ENCODE results near the gene GPC5. TPM values are rescaled to one million over a fixed set of nuclear protein-coding genes. Genes with fewer than 3 reads are reported as not detected.

The GPC5 gene
- total and polyA plus RNA-seq, 2 donors (not counting 3 experiments of a cell fraction or from before 2014, with no cell fraction given): 0.59 to 0.97 TPM

- POLR2A ChIA-PET: no interaction called here
- no peak for TF ChIP-seq JUN (IDR thresholded peaks at IDR 0.05; ENCODE audit: borderline replicate concordance, insufficient read depth, insufficient read length, low read depth)
- TF ChIP-seq EZH2 (IDR thresholded peaks at IDR 0.05; ENCODE audit: borderline replicate concordance, low read depth, low read length, severe bottlenecking): no peak
- no peak for DNase-seq (ENCODE audit: low read depth, low spot score)
- Histone ChIP-seq H3K79me2 (ENCODE audit: control insufficient read depth, insufficient read depth, low read length) (no peaks in the 10 kb centered on the region), H3K36me3 (ENCODE audit: control insufficient read depth in 2 of 2, extremely low read depth in 1 of 2, insufficient read depth in 2 of 2, low read length in 2 of 2) (no peaks in the 10 kb centered on the region), H2AFZ (ENCODE audit: low read depth, low read length) (no peak overlapping the region), H3K27ac (ENCODE audit: insufficient read depth, low read depth, low read length) (no peak overlapping the region), H3K9me1 (replicated peaks; ENCODE audit: control insufficient read depth, extremely low read depth, insufficient read depth, low read length) (no peaks in the 10 kb centered on the region), H3K4me1 (ENCODE audit: control insufficient read depth, extremely low read depth, insufficient read depth, low read length) (no peaks in the 10 kb centered on the region), H3K9ac (replicated peaks; ENCODE audit: extremely low read depth, insufficient read depth, low read length) (no peak overlapping the region), H3K4me2 (ENCODE audit: insufficient read depth, low read length) (no peak overlapping the region), H3K4me3 (replicated peaks in 1 of 3; ENCODE audit: insufficient read depth in 1 of 3, low read depth in 1 of 3, low read length in 3 of 3) (no peak overlapping the region), H3K27me3 (ENCODE audit: control insufficient read depth in 2 of 2, insufficient read depth in 2 of 2, low read length in 2 of 2) (no peaks in the 10 kb centered on the region), H3K9me3 (replicated peaks; ENCODE audit: control insufficient read depth, insufficient read depth, low read length) (peaks cover 1% of the 10 kb centered on the region), H4K20me1 (replicated peaks; ENCODE audit: control insufficient read depth, extremely low read depth, insufficient read depth, low read length) (no peaks in the 10 kb centered on the region)
- no TSS peak for BruUV-seq (replicated peaks)
- dilution Hi-C loops (cut with MboI; ENCODE audit: extremely low pct_ligation_motif_present, low sequenced_read_pairs) (no loop called here), intact Hi-C loops (cut with micrococcal nuclease) (no loop called here)
- no peak for FAIRE-seq
- CTCF ChIA-PET: no interaction called here
Observed at GRCh38 chr13:91565296-91565695, 166.9 kb downstream of the GPC5 start.

GRCh38 chr13:91567485-91568207 lies 169.2 kb downstream of the GPC5 start:
- no peak for DNase-seq (ENCODE audit: low read depth, low spot score)
- H3K27ac ChIP-seq (ENCODE audit: insufficient read depth, low read depth, low read length): no peak overlapping the region
- no peaks in the 10 kb centered on the region for H3K36me3 ChIP-seq (ENCODE audit: control insufficient read depth in 2 of 2, extremely low read depth in 1 of 2, insufficient read depth in 2 of 2, low read length in 2 of 2)
- no peaks in the 10 kb centered on the region for H3K9me1 ChIP-seq (replicated peaks; ENCODE audit: control insufficient read depth, extremely low read depth, insufficient read depth, low read length)
- H3K9me3 ChIP-seq (replicated peaks; ENCODE audit: control insufficient read depth, insufficient read depth, low read length): no peaks in the 10 kb centered on the region
- ChIA-PET CTCF (no interaction called here), POLR2A (no interaction called here)
- no peak for FAIRE-seq
- H2AFZ ChIP-seq (ENCODE audit: low read depth, low read length): no peak overlapping the region
- no peaks in the 10 kb centered on the region for H3K79me2 ChIP-seq (ENCODE audit: control insufficient read depth, insufficient read depth, low read length)
- H3K27me3 ChIP-seq (ENCODE audit: control insufficient read depth in 2 of 2, insufficient read depth in 2 of 2, low read length in 2 of 2): no peaks in the 10 kb centered on the region
- H3K9ac ChIP-seq (replicated peaks; ENCODE audit: extremely low read depth, insufficient read depth, low read length): no peak overlapping the region
- H3K4me3 ChIP-seq (replicated peaks in 1 of 3; ENCODE audit: insufficient read depth in 1 of 3, low read depth in 1 of 3, low read length in 3 of 3): no peak overlapping the region
- H4K20me1 ChIP-seq (replicated peaks; ENCODE audit: control insufficient read depth, extremely low read depth, insufficient read depth, low read length): no peaks in the 10 kb centered on the region
- TF ChIP-seq JUN (IDR thresholded peaks at IDR 0.05; ENCODE audit: borderline replicate concordance, insufficient read depth, insufficient read length, low read depth): no peak
- TF ChIP-seq POLR2A (IDR thresholded peaks at IDR 0.05; ENCODE audit: low read depth, low read length): no peak
- no peak for TF ChIP-seq FOS (IDR thresholded peaks at IDR 0.05; ENCODE audit: borderline replicate concordance, insufficient read depth, low read length)
- no peak for TF ChIP-seq MYC (IDR thresholded peaks at IDR 0.05; ENCODE audit: low read depth, low read length)
- intact Hi-C loops (cut with micrococcal nuclease): no loop called here
- no peak overlapping the region for H3K4me2 ChIP-seq (ENCODE audit: insufficient read depth, low read length)
- dilution Hi-C loops (cut with MboI; ENCODE audit: extremely low pct_ligation_motif_present, low sequenced_read_pairs): no loop called here
- H3K4me1 ChIP-seq (ENCODE audit: control insufficient read depth, extremely low read depth, insufficient read depth, low read length): no peaks in the 10 kb centered on the region
- no TSS peak for BruUV-seq (replicated peaks)

All from endothelial cell of umbilical vein (primary cell).